Esophagus mucosa (tissue), 1 donor: ENCODE data around the gene PROSER3. TPM values are rescaled to one million over a fixed set of nuclear protein-coding genes. Genes with fewer than 3 reads are reported as not detected.
A peak's percentile ranks its signal among the peaks of the same experiment; 100 is the strongest.
"Not testable (repeated sequence)": the region's sequence is repeated elsewhere in the genome, so short reads cannot be mapped to it uniquely, and the experiment has no call there.

Source experiments
- ATAC-seq: fragments of 200-7000 bp; cut with Tn5 transposase; one replicate; pipeline ENCODE4 v1.9.1; 2020
- total RNA-seq: library from RNA; stranded (reverse); gene quantifications from one replicate; pipeline ENCODE4 v1.2.4, GENCODE V29; 2023
- donor health status: DM: yes; HTN: yes; CAD: no.

The PROSER3 gene
- total RNA-seq, 1 donor from 2014 or later, result 14.7 TPM

GRCh38 chr19:35755131-35755549 is 2.8 kb upstream of the PROSER3 start:
- no peak for ATAC-seq

- ATAC-seq, result peak; percentile 39
Measured at GRCh38 chr19:35755550-35756376, 2.2 kb upstream of the PROSER3 start.

GRCh38 chr19:35756377-35757230 is 1.4 kb upstream of the PROSER3 start, which contains the start of gene HSPB6:
Gene HSPB6 (minus strand): TSS chr19:35757029. CDS start chr19:35757008, 21 bp downstream.
- no peak for ATAC-seq

- peak; percentile 14 for ATAC-seq
Measured at GRCh38 chr19:35757231-35757748, 686 bp upstream of the PROSER3 start.

- no peak for ATAC-seq
Measured at GRCh38 chr19:35759697-35760096, 1.7 kb downstream of the PROSER3 start.

DNA sequence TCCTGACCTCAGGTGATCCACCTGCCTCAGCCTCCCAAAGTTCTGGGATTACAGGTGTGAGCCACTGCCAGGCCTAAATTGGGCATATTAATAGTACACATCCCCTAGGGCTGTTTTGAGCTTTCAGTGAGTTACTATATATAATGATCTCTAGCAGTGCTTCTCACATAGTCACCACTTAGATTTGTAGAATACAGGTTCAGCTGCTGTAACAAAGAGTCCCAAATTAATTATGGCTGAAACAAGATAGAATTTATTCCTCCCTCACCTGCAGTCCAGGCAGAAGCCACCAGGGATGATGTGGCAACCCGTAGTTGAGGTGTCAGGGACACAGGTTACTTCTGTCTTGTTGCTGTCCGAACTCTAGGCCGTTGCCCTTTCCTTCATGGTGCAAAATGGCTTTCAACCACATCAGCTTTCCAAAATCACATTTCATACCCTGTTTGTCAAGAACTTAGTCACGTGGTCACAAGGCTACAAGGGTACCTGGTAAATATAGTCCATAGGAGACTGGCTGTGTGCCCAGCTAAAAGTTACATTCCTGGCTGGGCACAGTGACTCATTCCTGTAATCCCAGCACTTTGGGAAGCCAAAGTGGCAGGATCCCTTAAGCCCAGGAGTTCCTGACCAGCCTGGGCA is 2.9 kb downstream of the PROSER3 start:
- ATAC-seq, result no peak

DNA sequence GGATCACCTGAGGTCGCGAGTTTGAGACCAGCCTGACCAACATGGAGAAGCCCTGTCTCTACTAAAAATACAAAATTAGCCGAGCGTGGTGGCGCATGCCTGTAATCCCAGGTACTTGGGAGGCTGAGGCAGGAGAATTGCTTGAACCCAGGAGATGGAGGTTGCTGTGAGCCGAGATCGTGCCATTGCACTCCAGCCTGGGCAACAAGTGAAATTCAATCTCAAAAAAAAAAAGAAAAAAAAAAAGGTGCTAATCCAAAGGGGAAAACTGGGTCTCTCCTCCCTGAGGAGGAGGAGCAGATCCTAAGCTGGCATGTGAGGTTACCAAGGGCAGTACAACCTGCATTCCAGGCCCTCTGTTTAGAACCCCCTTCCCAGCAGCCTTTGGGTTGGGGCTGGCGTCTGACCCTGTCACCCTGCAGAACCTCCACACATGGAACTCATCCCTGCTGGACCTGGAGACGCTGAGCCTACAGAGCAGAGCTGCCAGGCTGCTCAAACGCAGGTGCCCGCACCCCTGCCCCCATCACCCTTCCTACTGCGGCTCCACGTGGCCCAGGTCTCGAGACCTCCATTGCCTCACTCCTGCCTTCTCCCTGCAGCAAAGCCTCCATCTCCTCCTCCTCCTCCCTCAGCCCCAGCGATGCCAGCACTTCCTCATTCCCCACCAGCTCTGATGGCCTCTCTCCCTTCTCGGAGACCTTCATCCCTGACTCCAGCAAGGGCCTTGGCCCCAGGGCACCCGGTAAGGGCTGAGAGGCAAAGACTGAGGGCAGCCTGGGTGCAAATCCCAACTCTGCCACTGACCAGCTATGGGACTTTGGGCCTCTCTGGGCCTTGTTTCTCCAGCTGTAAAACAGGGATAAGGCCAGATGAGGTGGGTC is 6.7 kb downstream of the PROSER3 start:
- ATAC-seq, result no peak

DNA sequence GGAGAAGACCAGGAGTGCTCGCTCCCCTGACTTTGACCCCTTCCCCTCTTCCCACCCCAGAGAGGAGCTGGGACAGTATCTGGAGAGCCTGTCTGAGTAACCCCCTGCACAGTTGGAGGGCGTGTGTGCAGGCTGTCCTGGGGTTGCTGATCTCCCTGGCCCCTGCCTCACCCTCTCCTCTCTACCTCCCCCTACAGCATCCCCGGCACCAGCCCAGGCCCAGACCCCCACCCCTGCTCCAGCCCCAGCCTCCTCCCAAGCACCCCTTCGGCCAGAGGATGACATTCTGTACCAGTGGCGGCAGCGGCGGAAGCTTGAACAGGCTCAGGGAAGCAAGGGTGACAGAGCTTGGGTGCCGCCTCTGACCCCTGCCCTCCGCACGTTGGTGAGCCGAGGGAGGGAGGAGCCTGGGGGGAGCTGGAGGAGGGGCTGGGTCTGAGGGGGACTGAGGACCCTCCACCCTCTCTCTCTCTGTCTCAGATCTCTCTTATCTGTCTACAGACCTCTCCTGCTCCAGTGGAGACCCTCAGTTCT is 8.7 kb downstream of the PROSER3 start:
- ATAC-seq, result peak; percentile 10

DNA sequence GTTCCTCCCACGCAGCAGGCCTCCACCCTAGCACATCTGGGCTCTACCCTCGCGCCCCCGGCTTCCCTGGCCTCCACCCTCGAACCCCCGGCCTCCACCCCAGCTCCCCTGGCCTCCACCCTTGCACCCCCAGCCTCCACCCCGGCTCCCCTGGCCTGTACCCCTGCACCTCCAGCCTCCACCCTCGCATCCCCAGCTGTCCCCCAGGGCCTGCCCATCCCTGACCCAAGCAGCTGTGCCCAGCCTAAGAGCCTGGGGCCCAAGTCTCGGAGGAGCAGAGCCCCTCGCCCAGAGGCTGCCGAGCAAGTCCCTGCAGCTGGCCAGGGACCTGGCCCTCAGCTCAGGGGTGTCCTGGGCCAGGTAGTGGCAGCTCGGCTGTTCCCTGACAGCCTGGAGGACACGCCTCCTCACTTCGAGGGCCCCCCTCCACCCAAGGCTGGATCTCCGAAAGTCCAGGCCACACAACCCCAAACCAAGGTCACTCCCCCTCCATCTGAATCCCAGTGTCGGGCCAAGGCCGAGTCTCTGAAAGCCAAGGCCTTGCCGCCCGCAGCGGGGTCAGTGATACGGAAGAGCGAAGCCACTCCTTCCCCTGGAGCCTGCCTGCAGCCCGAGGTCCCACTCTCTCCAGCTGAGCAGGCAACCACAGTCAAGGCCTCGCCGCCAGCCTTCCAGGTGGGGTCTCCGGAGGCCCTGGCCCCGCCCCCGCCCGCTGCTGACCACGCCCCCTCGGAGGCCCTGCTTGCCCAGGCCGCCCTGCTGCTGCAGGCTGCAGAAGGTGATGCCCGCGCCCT is 9.5 kb downstream of the PROSER3 start:
- peak; percentile 20 for ATAC-seq

DNA sequence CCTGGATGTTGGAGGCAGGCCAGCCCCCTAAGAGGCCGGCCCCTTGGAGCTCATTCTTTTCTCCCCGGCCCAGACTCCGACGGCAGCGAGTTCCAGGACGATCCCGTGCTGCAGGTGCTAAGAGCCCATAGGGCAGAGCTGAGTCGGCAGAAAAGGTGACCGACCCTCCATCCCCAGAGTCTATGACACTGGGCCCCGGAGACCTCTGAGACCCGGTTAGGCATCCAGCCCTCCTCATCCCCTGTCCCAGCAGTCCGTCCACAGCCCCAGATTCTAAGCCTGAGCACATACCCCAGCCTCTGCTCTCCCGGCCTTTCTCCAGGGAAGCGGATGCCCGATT is 10.1 kb downstream of the PROSER3 start:
- ATAC-seq, result peak; percentile 16

DNA sequence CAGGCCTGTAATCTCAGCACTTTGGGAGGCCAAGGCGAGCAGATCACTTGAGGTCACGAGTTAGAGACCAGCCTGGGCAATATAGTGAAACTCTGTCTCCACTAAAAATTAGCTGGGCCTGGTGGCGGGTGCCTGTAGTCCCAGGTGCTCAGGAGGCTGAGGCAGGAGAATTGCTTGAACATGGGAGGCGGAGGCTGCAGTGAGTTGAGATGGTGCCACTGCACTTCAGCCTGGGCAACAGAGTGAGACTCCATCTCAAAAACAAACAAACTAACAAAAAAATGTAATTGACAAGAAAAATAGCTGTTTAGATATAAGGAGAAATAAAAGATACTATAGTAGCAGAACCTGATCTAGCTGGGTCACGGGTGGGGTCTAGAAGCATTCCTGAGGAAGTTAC is 14.4 kb downstream of the PROSER3 start:
- not testable (repeated sequence) for ATAC-seq

DNA sequence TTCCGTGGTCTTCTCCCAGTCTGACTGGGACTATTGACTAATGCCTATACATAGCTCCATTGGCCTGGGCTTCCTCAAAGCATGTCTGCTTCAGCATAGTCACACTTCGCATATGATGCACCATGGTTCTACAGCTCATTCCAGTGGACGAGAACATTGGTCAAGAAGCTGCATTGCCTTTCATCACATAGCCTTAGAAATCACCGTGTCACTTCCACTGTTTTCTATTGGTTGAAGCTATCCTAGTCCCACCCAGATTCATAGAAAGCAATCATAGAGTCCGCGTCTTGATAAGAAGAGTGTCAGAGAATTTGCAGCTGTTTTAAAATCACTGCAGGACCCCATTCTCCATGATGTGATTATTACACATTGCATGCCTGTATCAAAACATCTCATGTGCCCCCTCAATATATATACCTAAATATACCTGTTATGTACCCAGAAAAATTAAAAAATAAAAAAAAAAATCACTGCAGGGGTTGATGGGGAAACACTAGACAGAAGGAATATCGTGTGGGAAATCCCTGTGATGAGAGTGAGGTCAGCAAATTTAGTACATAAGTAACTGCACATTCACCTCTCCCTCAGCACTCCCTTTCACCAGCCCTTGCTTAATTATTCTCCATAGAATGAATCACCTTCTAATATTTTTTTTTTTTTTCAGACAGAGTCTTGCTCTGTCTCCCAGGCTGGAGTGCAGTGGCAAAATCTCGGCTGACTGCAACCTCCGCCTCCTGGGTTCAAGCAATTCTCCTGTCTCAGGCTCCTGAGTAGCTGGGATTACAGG is 15.2 kb downstream of the PROSER3 start:
- no peak for ATAC-seq

DNA sequence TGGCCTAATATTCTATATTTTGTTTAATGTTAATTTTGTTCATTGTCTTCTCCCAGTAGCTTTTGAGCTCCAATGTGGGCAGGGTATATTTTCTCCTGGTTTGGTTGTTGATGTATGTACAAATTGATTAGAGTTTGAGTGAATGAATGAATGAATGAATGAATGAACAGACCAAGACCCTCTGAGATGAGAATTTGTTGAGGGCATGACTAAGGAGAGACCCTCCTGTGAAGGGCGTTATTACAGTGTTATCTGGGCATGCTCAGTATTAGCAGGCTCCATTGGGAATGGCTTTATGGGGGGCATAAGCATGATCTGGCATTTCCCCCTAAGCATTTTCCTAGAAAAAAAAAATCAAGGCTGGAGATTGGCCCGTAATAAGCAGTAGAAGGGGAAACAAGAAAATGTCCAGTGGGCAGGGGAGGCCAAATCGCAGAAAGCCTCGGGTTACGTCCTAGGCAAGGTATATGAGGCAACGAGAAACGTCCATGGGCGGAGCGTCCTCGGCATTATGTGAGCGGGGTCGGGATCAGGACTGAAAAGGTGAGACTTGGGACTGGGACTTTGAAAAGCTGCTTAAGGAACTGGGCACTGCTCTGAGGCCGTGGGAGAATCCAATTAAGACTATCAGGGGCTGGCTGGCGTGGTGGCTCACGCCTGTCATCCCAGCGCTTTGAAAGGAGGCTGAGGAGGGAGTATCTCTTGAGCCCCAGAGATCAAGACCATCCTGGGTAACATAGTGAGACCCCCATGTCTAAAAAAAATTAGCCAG is 16.5 kb downstream of the PROSER3 start:
- no peak for ATAC-seq

DNA sequence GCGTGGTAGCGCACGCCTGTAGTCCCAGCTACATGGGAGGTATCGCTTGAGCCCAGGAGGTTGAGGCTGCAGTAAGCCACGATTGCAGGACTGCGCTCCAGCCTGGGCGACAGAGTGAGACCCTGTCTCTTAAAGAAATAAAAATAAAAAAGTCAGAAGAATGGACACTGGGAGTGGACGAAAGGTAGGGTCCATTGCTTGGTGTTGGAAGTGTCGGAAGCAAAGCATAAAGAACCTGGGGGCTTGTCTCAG is 17.0 kb downstream of the PROSER3 start:
- peak; percentile 4 for ATAC-seq

- ATAC-seq, result peak; percentile 97
Measured at GRCh38 chr19:35775298-35776101, 17.5 kb downstream of the PROSER3 start, which contains the start of gene ARHGAP33. Gene ARHGAP33 (plus strand): TSS chr19:35775564. CDS start chr19:35775659, 95 bp downstream.

- ATAC-seq, result no peak
Measured at GRCh38 chr19:35776102-35776788, 18.3 kb downstream of the PROSER3 start.

- no peak for ATAC-seq
Measured at GRCh38 chr19:35777086-35777841, 19.3 kb downstream of the PROSER3 start.
